Neural cell (in vitro differentiated cells): ENCODE measurements around the gene MARCHF11.

ENCODE experiments used
- CTCF ChIP-seq: fragments of 450-650 bp; IDR thresholded peaks from 2 replicates; pipeline ENCODE4 v1.5.1; 2014; ENCODE audit warnings: antibody characterized with exemption, mild to moderate bottlenecking, moderate library complexity; ENCODE audit not compliant: poor library complexity, severe bottlenecking
- TAF1 ChIP-seq: IDR thresholded peaks from 2 replicates; pipeline ENCODE4 v1.6.1; 2012; ENCODE audit warnings: low read depth

- TF ChIP-seq CTCF (no peak), TAF1 (no peak)
Measured at GRCh38 chr5:16095612-16096011, 84.0 kb downstream of the MARCHF11 start.
